SU-DHL-6 (cell line): ENCODE data around the gene CXXC4.

Experiments
- H2AFZ ChIP-seq: fragments of 200-600 bp; sonication (generic); 2 replicates; pipeline ENCODE4 v1.6.1; 2014; ENCODE audit warnings: low read depth, mild to moderate bottlenecking, moderate library complexity, mixed read lengths, antibody characterized with exemption, low read length; ENCODE audit not compliant: severe bottlenecking
- H3F3A ChIP-seq: fragments of 200-600 bp; shearing (Covaris generic); 2 replicates; pipeline ENCODE4 v1.6.0; 2016; ENCODE audit warnings: antibody characterized with exemption, mild to moderate bottlenecking; ENCODE audit not compliant: insufficient read depth
- H3K27ac ChIP-seq: fragments of 200-600 bp; sonication (generic); 2 replicates; pipeline ENCODE4 v1.5.1; 2016; ENCODE audit warnings: low read depth, mild to moderate bottlenecking, low read length, moderate library complexity, mixed read lengths
- H3K27me3 ChIP-seq: fragments of 200-600 bp; sonication (generic), shearing (Covaris generic); 2 replicates; pipeline ENCODE4 v1.6.0; 2014; ENCODE audit warnings: mild to moderate bottlenecking, low read length
- H3K36me3 ChIP-seq: fragments of 200-600 bp; sonication (generic); 2 replicates; pipeline ENCODE4 v1.6.1; 2014; ENCODE audit warnings: mild to moderate bottlenecking, low read length, mixed read lengths
- H3K4me2 ChIP-seq: fragments of 300-600, 200-600 bp; shearing (Covaris generic), sonication (generic); 2 replicates; pipeline ENCODE4 v1.6.0; 2014; ENCODE audit warnings: low read length, low read depth, mild to moderate bottlenecking; ENCODE audit not compliant: poor library complexity, severe bottlenecking
- H3K4me3 ChIP-seq: fragments of 200-600 bp; sonication (generic); 2 replicates; pipeline ENCODE4 v1.5.1; 2014; ENCODE audit warnings: antibody characterized with exemption, low read length, mild to moderate bottlenecking, mixed read lengths; ENCODE audit not compliant: insufficient read depth, poor library complexity, severe bottlenecking
- H3K79me2 ChIP-seq: fragments of 200-600 bp; sonication (generic); 2 replicates; pipeline ENCODE4 v1.6.1; 2014; ENCODE audit warnings: mild to moderate bottlenecking, low read length, moderate library complexity; ENCODE audit not compliant: insufficient read depth
- H3K9ac ChIP-seq: fragments of 200-600 bp; sonication (generic); 2 replicates; pipeline ENCODE4 v1.7.0; 2014; ENCODE audit warnings: mild to moderate bottlenecking, low read length
- H3K9me2 ChIP-seq: fragments of 200-600 bp; sonication (generic); replicated peaks from 2 replicates; pipeline ENCODE4 v1.6.1; 2014; ENCODE audit warnings: low read length; ENCODE audit not compliant: insufficient read depth
- H3K9me3 ChIP-seq: fragments of 200-600 bp; sonication (generic); 2 replicates; pipeline ENCODE4 v1.6.1; 2014; ENCODE audit warnings: low read length, mixed read lengths; ENCODE audit not compliant: insufficient read depth
- H4K20me1 ChIP-seq: fragments of 200-600 bp; sonication (generic); 2 replicates; pipeline ENCODE4 v1.6.1; 2014; ENCODE audit warnings: low read depth, mild to moderate bottlenecking, antibody characterized with exemption, low read length, moderate library complexity, mixed read lengths
- CTCF ChIP-seq: fragments of 200-600 bp; sonication (generic); IDR thresholded peaks from one replicate; pipeline ENCODE4 v1.5.1; 2017; ENCODE audit warnings: antibody characterized with exemption, mild to moderate bottlenecking, low read length, moderate library complexity; ENCODE audit not compliant: insufficient read depth, poor library complexity, severe bottlenecking
- EZH2phosphoT487 ChIP-seq: fragments of 200-600 bp; sonication (generic), shearing (Covaris generic); conservative IDR thresholded peaks from 2 replicates; pipeline ENCODE4 v1.6.1; 2018; ENCODE audit warnings: mild to moderate bottlenecking, antibody characterized with exemption, low read length, moderate library complexity, mixed read lengths

The CXXC4 gene

DNA sequence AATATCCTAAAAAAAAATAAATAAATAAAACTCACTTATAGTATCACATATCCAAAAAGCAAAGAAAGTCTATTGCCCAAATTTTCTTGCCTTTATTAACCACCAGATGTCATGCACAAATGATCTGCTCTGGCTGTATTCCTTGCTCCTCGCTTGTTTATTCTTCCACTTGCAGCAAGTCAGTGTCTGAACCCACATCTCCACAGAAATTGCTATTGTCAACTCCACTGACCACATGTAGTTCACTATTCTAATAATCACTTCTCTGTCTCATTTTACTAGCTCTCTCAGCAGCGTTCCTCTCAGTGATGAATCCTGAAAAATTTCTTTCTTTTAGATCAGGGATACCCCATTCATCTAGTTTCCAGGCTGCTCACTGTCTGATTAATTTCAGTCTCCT lies 29.3 kb upstream of the CXXC4 start:
- H3K4me3 ChIP-seq = no peak overlapping the region
- H3K9me2 ChIP-seq = no peaks in the 10 kb centered on the region
- no peaks in the 10 kb centered on the region for H3K27me3 ChIP-seq
- H4K20me1 ChIP-seq = no peaks in the 10 kb centered on the region
- no peaks in the 10 kb centered on the region for H3K9me3 ChIP-seq
- H3F3A ChIP-seq = no peaks in the 10 kb centered on the region
- H3K9ac ChIP-seq = no peak overlapping the region
- TF ChIP-seq EZH2phosphoT487 (no peak), CTCF (no peak)
- H3K27ac ChIP-seq = no peak overlapping the region
- H2AFZ ChIP-seq = no peak overlapping the region
- no peak overlapping the region for H3K4me2 ChIP-seq
- H3K36me3 ChIP-seq = no peaks in the 10 kb centered on the region
- no peaks in the 10 kb centered on the region for H3K79me2 ChIP-seq

- no peaks in the 10 kb centered on the region for H3K79me2 ChIP-seq
- no peaks in the 10 kb centered on the region for H3K36me3 ChIP-seq
- no peak overlapping the region for H3K4me2 ChIP-seq
- no peaks in the 10 kb centered on the region for H3K9me2 ChIP-seq
- no peak overlapping the region for H3K27ac ChIP-seq
- H3K9me3 ChIP-seq = no peaks in the 10 kb centered on the region
- no peaks in the 10 kb centered on the region for H3K27me3 ChIP-seq
- no peak overlapping the region for H3K9ac ChIP-seq
- H3F3A ChIP-seq = no peaks in the 10 kb centered on the region
- H2AFZ ChIP-seq = no peak overlapping the region
- no peak overlapping the region for H3K4me3 ChIP-seq
- TF ChIP-seq EZH2phosphoT487 = no peak
- no peak for TF ChIP-seq CTCF
- H4K20me1 ChIP-seq = no peaks in the 10 kb centered on the region
Observed at GRCh38 chr4:104519588-104519987, 24.9 kb upstream of the CXXC4 start.

- TF ChIP-seq CTCF (no peak), EZH2phosphoT487 (no peak)
- Histone ChIP-seq H3K4me3 (no peak overlapping the region), H3K9me2 (no peaks in the 10 kb centered on the region), H2AFZ (no peak overlapping the region), H3K79me2 (no peaks in the 10 kb centered on the region), H3K27ac (no peak overlapping the region), H4K20me1 (no peaks in the 10 kb centered on the region), H3K27me3 (no peaks in the 10 kb centered on the region), H3K4me2 (no peak overlapping the region), H3K9ac (no peak overlapping the region), H3K36me3 (no peaks in the 10 kb centered on the region), H3K9me3 (no peaks in the 10 kb centered on the region), H3F3A (no peaks in the 10 kb centered on the region)
Observed at GRCh38 chr4:104516884-104517283, 22.2 kb upstream of the CXXC4 start.

GRCh38 chr4:104508224-104508623 lies 13.5 kb upstream of the CXXC4 start:
- Histone ChIP-seq H3F3A (no peaks in the 10 kb centered on the region), H3K9ac (no peak overlapping the region), H3K27me3 (no peaks in the 10 kb centered on the region), H3K9me2 (no peaks in the 10 kb centered on the region), H3K9me3 (no peaks in the 10 kb centered on the region), H3K4me3 (no peak overlapping the region), H3K4me2 (no peak overlapping the region), H3K27ac (no peak overlapping the region), H2AFZ (no peak overlapping the region), H3K36me3 (no peaks in the 10 kb centered on the region), H3K79me2 (no peaks in the 10 kb centered on the region), H4K20me1 (no peaks in the 10 kb centered on the region)
- no peak for TF ChIP-seq CTCF
- TF ChIP-seq EZH2phosphoT487 = no peak
